Uterus (tissue), 4 donors: ENCODE measurements around the gene NEMP1. TPM values are rescaled to one million over a fixed set of nuclear protein-coding genes. Genes with fewer than 3 reads are reported as not detected.

Experiments
- DNase-seq, 2 donors: peaks; one replicate each; pipeline ENCODE4 v3.0.0-alpha.2; 2019 to 2020
- H3K27ac ChIP-seq, 2 donors: fragments of 200-600 bp; sonication (generic); 1 replicate in 1 of 2; 2 replicates in 1 of 2; pipeline ENCODE4 v1.5.1; 2016 to 2018
- H3K27me3 ChIP-seq, 2 donors: fragments of 200-600 bp; sonication (generic); one replicate each; pipeline ENCODE4 v1.5.1; 2018 to 2019; ENCODE audit warnings: control low read depth in 1 of 2
- H3K36me3 ChIP-seq, 2 donors: fragments of 200-600 bp; sonication (generic); one replicate each; pipeline ENCODE4 v1.5.1; 2019; ENCODE audit warnings: control low read depth in 1 of 2
- H3K4me1 ChIP-seq, 2 donors: fragments of 200-600 bp; sonication (generic); one replicate each; pipeline ENCODE4 v1.5.1; 2018 to 2019; ENCODE audit warnings: control low read depth in 1 of 2
- H3K4me3 ChIP-seq, 2 donors: fragments of 200-600 bp; sonication (generic); 1 replicate in 1 of 2; 2 replicates in 1 of 2; pipeline ENCODE4 v1.5.1; 2018 to 2019; ENCODE audit warnings: mild to moderate bottlenecking in 1 of 2
- H3K9me3 ChIP-seq, 2 donors: fragments of 200-600 bp; sonication (generic); one replicate each; pipeline ENCODE4 v1.5.1; 2019; ENCODE audit warnings: control low read depth in 1 of 2
- POLR2A ChIP-seq, 2 donors: fragments of 450-650 bp; IDR thresholded peaks; one replicate each; pipeline ENCODE4 v1.6.1; 2016; ENCODE audit warnings: antibody characterized with exemption in 2 of 2, mild to moderate bottlenecking in 1 of 2, moderate library complexity in 1 of 2
- intact Hi-C: fragments of 100-400 bp; cut with DNase I; formaldehyde crosslinking; loops from one replicate; pipeline ENCODE4 v1.15.1; 2023; ENCODE audit warnings: low total_unique reads
- total RNA-seq, 4 donors: library from RNA; depleted of rRNA in 3 of 4; stranded (reverse); fragments of >200 nt in 3 of 4; gene quantifications; one replicate each; pipeline versions ENCODE4 v1.1.0 to v1.2.4, GENCODE V29; 2014 to 2023
- TF ChIP-seq, protein P1 (sequence below), 4 experiments: fragments of 200-600 bp in 2 of 4; fragments of 450-650 bp in 2 of 4; sonication (generic) in 2 of 4; IDR thresholded peaks; one replicate each; pipeline ENCODE4 v1.5.1; 2016 to 2019; ENCODE audit warnings: antibody characterized with exemption in 4 of 4, mild to moderate bottlenecking in 2 of 4, moderate library complexity in 1 of 4
- donor health status: DM: yes; HTN: yes; CAD: no.

The NEMP1 gene
- total RNA-seq, 4 donors from 2014 or later = 1.5 to 18.0 (median 9.9) TPM

DNA sequence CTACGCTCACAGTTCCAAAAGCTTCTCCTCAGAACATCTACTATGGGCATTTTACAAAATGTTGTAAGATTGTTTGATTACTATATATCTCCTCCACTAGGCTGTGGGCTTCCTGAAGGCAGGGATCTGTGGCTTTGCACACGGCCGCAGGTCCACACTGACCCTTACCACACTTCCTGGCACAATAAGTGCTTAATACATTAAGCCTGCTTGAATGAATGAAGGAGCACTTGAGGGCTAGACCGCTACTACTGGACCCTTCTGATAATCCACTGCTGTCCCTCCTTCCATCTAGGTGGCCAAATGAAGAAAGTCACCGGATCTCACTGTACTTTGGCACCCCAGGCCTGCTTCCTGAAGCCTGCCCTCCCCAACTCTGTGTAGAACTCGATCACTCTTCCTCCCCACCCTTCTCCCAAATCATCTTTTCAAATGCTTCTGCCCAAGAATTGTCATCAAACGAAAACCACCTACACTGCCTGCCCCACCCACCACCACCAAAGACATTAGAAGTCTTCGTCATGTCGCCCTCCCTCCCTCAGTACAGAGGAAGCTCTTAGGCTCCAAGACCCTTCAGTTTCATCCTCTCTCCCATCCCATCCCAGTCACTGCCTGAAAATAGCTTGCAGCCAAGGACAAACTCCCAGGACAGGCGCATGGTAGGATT is 71.6 kb downstream of the NEMP1 start:
- Histone ChIP-seq H3K27ac (peak overlapping the region; percentile 71 to 89), H3K4me3 (peak overlapping the region; percentile 38 to 99), H3K4me1 (peaks cover 0 to 4% of the 10 kb centered on the region in 2 donors), H3K27me3 (no peaks in the 10 kb centered on the region), H3K36me3 (no peaks in the 10 kb centered on the region), H3K9me3 (no peaks in the 10 kb centered on the region)
- intact Hi-C loops = no loop called here
- no peak for DNase-seq
- TF ChIP-seq POLR2A (IDR thresholded peaks at IDR 0.05) = no peak
- TF ChIP-seq, protein P1, sequence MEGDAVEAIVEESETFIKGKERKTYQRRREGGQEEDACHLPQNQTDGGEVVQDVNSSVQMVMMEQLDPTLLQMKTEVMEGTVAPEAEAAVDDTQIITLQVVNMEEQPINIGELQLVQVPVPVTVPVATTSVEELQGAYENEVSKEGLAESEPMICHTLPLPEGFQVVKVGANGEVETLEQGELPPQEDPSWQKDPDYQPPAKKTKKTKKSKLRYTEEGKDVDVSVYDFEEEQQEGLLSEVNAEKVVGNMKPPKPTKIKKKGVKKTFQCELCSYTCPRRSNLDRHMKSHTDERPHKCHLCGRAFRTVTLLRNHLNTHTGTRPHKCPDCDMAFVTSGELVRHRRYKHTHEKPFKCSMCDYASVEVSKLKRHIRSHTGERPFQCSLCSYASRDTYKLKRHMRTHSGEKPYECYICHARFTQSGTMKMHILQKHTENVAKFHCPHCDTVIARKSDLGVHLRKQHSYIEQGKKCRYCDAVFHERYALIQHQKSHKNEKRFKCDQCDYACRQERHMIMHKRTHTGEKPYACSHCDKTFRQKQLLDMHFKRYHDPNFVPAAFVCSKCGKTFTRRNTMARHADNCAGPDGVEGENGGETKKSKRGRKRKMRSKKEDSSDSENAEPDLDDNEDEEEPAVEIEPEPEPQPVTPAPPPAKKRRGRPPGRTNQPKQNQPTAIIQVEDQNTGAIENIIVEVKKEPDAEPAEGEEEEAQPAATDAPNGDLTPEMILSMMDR (IDR thresholded peaks at IDR 0.05) = no peak

DNA sequence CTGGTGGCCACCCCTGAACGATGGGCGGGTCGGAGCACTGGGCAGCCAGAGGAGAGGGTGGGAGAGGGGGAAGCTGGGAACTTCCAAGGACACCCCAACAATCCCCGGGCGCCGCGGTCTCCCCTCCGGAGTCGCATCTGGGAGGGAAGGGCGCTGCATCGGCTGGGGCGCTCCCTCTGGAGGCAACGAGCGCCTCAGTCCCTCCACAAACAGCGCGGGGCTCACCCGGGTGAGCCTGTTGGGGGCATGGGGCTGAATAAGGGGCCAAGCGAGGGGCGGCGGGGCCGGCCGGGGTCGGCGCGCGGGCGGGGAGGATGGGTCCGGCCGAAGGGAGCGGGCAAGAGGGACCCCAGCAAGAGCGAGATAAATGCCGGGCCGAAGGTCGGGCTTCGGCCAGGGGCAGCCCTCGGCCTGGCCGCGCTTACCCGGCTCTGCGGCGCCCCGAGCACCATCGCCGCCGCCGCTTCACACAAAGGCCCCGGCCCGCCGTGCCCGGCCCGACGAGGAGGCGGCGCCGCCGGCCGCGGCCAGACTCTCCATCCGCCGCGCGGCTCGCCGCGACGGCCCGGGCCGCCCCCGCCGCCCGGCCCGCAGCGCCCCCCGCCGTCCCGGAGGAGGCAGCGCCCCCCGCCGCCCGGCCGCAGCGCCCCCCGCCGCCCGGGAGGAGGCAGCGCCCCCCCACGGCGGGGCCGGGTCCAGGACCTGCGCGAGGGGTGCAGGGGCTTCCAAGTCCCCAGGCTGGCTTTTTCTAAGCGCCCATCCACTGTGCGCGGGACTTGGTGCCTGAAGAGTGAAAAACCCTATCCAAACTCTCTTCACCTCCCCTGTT is 72.4 kb downstream of the NEMP1 start, which contains the start of gene ZBTB39:
Gene ZBTB39 (minus strand): TSS at position 567 of the 829 bp plus-strand sequence. CDS start 1,629 bp downstream, outside the sequence.
- TF ChIP-seq, protein P1 (IDR thresholded peaks at IDR 0.05) = peak; percentile 36 to 70 (median 46)
- peak in 1 of 2 donors; percentile 39 for TF ChIP-seq POLR2A (IDR thresholded peaks at IDR 0.05)
- Histone ChIP-seq H3K9me3 (no peaks in the 10 kb centered on the region), H3K27me3 (no peaks in the 10 kb centered on the region), H3K27ac (peak within 1 kb of the TSS; percentile 89 to 90), H3K4me3 (peak within 1 kb of the TSS; percentile 98 to 99), H3K4me1 (peaks cover 0 to 4% of the 10 kb centered on the region in 2 donors), H3K36me3 (no peaks in the 10 kb centered on the region)
- intact Hi-C loops = no loop called here
- peak; percentile 31 to 63 for DNase-seq

Other genes starting within 250 kb of the NEMP1 start
- gene SDR9C7, start 144.4 kb downstream of the NEMP1 start, total RNA-seq = under 1 TPM in 2 of 4 donors, not detected in 2; 0.26 to 0.49 TPM
- gene RDH16, start 121.2 kb downstream of the NEMP1 start, total RNA-seq = 1 to 10 TPM in 3 of 4 donors, under 1 TPM in 1; 0.29 to 2.1 (median 1.3) TPM
- gene ZBTB39, start 72.2 kb downstream of the NEMP1 start, total RNA-seq = 10 to 100 TPM in 2 of 4 donors, 1 to 10 TPM in 2; 7.6 to 13.0 (median 10.9) TPM
- not detected for gene TAC3, start 62.3 kb downstream of the NEMP1 start, total RNA-seq
- 1 to 10 TPM in 1 of 4 donors, under 1 TPM in 1, not detected in 2; 0.59 to 1.3 TPM for gene MYO1A, start 28.7 kb downstream of the NEMP1 start, total RNA-seq
- 10 to 100 TPM in 3 of 4 donors, 1 to 10 TPM in 1; 9.1 to 85.8 (median 33.9) TPM for gene NAB2, start 10.3 kb upstream of the NEMP1 start, total RNA-seq
- gene STAT6, start 32.6 kb upstream of the NEMP1 start, total RNA-seq = 100 to 1,000 TPM in 2 of 4 donors, 10 to 100 TPM in 2; 62.5 to 242 (median 94.3) TPM
- gene LRP1, start 49.7 kb upstream of the NEMP1 start, total RNA-seq = 100 to 1,000 TPM; 164 to 507 (median 318) TPM
- not detected for gene LRP1-AS, start 68.8 kb upstream of the NEMP1 start, total RNA-seq
- 1 to 10 TPM in 1 of 4 donors, not detected in 3; 6.3 TPM for gene NXPH4, start 138.0 kb upstream of the NEMP1 start, total RNA-seq
- 100 to 1,000 TPM in 1 of 4 donors, 10 to 100 TPM in 3; 12.4 to 128 (median 35.3) TPM for gene SHMT2, start 150.9 kb upstream of the NEMP1 start, total RNA-seq
- 1 to 10 TPM in 2 of 4 donors, not detected in 2; 1.0 to 2.8 TPM for gene STAC3, start 172.4 kb upstream of the NEMP1 start, total RNA-seq